HL-60/S4 treated with phorbol 12-myristate 13-acetate at 8.2 ng/mL for 4 days and 3 days (cell line): ENCODE measurements around the gene IFRD1.

Experiments used
- in situ Hi-C: fragments of 300-500 bp; cut with MboI; formaldehyde crosslinking; loops from 2 replicates; pipeline ENCODE4 v1.15.0; 2022; ENCODE audit warnings: low sequenced_read_pairs

IFRD1 gene

DNA sequence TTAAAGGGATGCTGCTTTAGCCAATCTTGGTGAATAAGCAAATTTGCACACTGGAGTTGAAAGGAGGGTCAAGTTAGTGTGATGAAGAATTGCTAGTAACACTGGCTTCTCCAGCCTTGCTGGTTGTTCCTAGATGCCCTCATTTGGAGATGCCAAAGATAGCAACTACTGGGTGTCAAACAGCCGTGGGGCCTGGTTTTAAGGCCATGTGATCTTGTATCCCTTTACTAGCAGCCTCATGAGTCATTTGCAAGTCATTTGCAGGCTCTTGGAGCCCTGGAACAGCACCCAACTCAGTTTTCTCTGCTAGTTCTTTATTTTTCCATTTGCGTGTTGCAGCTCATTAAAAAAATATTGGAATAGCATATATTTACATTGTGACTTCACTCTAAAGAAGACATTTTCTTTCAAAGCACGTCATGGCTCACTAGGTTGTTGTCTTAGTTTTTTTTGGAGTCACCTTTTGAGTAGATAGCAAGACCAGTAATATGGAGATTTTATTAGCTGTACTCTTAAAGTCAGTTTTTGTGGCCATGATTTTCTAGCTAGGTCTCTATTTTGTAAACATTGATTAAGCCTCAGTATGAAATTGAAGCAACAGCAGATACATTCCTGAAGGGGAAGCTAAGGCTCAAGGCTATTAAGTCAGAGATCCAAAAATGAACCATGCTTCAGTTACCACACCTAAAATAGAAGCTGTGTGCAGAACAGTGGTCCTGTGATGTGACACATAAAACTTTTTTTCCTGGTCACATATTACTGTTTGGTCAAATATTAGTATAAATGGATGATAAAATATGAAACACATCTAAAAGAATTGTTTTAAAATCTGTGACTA, 31.8 kb downstream of the IFRD1 start:
- in situ Hi-C loops: loop anchor here (25.0 kb wide), 1 partner anchor 745 kb away; no protein-coding TSS in a partner anchor

DNA sequence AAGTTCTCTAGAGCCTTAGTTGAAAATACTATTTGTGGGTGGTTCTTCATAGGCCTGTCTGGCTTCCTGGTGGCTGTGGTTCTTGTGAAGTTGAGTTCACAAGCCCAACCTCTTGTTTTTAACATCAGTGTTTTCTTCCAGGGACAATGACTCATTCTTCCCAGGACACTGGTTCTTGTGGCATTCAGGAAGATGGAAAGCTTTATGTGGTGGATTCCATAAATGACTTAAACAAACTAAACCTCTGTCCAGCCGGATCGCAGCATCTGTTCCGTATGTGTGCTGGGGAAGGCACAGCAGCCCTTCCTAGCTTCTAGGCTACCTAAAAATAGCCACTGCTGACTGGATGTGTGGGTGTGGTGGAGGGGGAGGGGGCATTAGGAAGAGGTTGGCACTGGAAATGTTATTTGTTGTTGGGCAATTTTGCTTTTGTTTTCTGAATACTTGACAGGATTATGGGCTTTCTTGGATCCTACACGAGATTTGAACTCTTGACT, 34.5 kb downstream of the IFRD1 start:
- in situ Hi-C loops: loop anchor here (25.0 kb wide), 1 partner anchor 747 kb away; no protein-coding TSS in a partner anchor

DNA sequence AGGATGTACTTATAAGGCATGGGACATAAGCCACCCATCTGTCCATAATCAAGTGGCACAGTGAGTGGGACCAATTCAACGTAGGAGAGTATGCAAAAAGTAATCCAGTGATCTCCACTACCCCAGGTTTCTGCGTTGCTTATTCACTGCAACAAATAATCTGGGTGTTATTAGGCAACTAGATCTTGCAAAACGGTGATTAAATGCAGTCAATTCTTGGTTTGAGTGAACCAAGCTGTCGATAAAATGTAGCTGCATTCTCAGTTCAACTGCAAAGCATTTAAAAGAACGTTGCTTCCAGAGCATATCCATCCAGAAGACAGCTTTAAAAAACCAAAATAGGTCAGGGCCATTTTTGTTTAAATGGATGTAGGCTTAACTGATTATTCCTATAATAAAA, 35.5 kb downstream of the IFRD1 start:
- in situ Hi-C loops: loop anchor here (25.0 kb wide), 1 partner anchor 748 kb away; no protein-coding TSS in a partner anchor

DNA sequence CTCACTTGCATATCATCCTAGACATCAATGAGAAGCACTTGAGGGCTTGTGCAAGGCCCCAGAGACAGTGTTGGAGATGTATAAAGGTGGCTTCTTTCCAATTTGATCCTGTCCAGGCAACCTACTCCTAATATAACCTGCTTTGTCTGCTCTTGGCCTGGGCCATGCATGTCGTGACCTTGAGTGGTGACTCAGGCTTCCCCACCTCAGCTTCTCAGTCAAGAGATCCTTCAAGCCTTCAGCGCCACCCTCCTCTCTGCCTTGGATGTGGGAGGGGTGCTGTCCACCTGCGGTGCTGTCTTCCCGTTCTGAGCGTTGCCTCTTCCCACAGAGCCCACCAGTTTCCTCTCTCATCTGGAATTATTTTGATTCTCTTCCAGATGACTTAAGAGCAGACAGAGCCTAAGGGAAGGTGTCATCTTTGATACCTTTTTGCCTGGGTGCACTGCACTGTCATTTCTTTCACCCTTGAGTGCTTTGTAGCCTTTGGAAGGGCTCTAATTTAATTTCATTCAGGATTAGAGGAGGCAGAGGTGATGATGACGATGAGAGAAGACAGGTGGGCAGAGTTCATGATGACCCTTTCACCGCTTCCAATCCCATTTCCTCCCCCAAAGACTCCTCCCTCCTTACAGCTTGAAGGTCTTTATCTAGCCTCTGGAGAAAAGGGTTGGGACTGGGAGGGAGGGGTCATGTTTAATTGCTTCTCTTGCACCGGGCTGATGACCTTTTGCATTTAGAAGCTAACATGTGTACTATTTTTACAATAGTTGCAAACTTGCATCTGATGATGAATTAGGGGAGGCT, 37.4 kb downstream of the IFRD1 start:
- in situ Hi-C loops: loop anchor here (25.0 kb wide), 1 partner anchor 750 kb away; no protein-coding TSS in a partner anchor

DNA sequence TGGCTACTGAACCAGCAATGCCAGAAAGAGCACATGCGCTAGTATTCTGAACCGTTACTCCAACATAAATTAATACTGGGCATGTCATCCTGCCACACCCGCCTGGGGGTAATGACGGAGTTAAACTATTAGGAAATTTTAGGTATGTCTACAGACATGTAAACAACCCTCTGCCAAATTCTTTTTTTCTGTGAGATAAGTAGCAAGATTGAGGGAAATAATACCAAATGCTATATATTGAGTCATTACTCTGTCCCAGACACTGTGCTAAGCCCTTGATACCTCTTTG, 37.9 kb downstream of the IFRD1 start:
- in situ Hi-C loops: loop anchor here (25.0 kb wide), 1 partner anchor 751 kb away; no protein-coding TSS in a partner anchor

DNA sequence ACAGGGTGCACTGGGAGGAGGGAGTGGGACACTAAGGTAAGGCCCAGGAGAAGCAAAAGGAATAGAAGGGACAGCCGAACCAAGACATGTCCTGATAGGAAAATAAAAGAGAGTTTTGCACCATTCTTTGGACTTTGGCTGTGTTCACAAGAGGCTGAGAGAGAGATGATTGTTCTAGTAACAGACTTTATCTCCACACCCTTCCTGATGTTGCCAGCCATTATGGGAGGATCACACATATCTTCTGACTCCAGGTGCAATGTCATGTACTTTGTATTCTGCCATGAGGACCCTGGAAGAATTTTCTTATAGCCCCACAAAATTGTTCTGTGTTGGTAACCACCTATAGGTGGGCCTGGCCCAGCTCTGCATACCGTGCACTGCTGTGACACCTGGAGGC, 41.9 kb downstream of the IFRD1 start:
- in situ Hi-C loops: loop anchor here (25.0 kb wide), 1 partner anchor 755 kb away; no protein-coding TSS in a partner anchor

DNA sequence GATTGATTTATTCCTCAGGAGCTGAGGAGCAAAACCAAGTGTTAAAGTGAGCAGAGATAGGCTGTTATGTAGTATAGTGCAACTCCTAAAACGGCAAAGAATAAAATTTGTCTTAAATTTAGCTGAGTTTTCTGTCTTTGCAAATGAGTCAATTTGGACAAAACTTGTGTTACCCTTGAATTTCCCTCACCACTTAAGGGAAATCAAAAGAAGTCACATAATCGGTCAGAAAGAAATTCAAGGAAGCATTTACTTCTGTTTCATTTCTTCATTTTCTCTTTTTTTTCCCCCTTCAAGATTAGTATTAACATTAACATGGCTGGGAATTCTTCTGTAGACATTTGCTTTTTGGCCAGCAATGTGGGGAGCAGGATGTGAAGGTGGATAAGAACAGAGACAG, 44.4 kb downstream of the IFRD1 start:
- in situ Hi-C loops: loop anchor here (25.0 kb wide), 1 partner anchor 757 kb away; no protein-coding TSS in a partner anchor

DNA sequence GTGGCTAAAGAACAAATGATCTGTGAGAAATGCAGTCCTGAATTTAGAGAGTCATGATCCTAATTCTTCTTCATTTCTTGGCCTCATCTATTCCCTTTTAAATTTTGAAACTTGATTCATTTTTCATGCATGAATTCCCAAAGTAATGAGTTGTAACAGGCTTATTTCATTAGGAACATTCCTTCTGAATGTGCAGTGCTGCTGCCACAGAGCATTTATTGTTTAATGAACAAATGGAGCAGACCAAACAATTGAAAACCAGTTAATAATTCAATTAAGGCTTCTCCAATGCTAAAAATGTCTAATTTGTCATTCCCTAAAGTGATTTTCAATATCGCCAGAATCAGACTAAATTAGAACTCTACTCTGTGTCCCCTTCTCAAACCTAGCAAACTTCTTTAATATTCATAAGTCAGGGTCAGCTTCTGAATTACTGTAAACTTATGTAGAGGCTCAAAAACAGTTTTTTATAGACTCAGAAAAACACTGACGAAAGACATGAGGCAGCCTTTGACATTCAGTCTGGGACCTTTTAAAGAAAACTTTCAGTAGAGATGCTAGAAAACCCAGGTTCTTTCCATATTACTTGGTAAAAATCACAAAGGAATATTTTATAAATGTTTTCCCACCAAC, 45.0 kb downstream of the IFRD1 start:
- in situ Hi-C loops: loop anchor here (25.0 kb wide), 1 partner anchor 758 kb away; no protein-coding TSS in a partner anchor

DNA sequence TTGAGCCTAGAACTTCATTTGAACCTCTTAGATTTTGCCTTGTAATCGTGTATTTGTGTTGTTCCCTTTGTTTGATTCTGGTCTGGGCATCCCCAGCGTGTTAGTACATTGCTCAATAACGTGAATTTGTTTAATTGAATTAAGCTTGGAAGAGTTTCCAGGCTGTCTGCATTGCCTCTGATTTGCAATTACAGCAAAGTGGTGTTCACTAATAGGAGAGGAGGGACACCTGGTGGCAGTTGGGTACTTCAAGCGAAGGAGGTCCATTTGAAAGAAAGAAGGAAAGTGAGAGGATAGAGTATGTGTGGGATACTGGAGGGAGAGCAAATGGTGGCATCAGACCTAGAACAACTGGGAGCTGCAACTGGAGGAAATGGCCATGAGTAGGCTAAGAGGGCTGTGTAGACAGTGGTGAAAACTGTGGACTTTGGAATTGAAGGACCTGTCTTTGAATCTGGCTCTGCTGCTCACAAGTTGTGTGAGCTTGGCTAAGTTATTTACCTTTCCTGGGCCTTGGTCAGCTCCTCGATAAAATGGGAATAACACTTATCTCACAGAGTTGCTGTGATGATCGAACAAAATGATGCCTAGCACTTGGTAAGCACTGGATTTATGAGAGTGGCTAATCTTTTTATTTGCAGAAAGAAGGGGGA, 45.7 kb downstream of the IFRD1 start:
- in situ Hi-C loops: loop anchor here (25.0 kb wide), 1 partner anchor 759 kb away; no protein-coding TSS in a partner anchor

DNA sequence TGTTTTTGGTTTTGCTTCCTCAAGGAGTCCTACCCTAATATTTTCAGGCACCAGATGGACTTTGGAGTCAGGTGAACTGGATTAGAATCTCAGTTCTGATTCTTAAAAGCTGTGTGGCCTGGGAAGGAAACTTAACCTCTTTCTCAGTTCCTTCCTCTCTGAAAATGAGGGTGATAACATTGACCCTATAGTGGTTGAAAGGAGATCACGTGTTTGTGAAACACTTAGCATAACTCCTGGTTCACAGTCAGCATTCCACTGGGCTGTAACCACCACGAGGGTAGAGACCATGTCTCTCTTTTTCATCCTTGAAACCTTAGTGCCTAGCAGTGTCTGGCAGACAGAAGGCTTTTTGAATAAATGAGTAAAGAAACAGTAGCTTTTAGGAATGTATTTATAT, 47.2 kb downstream of the IFRD1 start:
- in situ Hi-C loops: loop anchor here (25.0 kb wide), 1 partner anchor 760 kb away; no protein-coding TSS in a partner anchor

DNA sequence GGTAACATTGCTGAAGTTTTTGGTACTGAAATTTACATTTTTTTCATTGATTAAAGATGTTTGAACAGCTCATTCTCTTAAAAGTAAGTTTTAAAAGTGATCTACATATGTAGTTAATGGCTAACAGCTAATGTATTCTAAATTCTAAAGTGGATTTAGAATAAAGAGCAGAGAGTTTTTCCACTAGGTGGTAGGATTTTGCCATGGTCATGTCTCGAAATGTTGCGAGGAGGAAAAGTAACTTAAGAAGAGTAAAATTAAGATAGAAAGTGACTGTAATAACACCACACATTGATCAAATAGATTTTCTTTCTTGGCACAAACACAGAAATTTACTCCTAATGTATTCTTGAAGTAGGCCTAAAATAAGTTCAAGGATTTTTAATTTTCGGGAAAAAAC, 50.4 kb downstream of the IFRD1 start:
- in situ Hi-C loops: no loop called here

DNA sequence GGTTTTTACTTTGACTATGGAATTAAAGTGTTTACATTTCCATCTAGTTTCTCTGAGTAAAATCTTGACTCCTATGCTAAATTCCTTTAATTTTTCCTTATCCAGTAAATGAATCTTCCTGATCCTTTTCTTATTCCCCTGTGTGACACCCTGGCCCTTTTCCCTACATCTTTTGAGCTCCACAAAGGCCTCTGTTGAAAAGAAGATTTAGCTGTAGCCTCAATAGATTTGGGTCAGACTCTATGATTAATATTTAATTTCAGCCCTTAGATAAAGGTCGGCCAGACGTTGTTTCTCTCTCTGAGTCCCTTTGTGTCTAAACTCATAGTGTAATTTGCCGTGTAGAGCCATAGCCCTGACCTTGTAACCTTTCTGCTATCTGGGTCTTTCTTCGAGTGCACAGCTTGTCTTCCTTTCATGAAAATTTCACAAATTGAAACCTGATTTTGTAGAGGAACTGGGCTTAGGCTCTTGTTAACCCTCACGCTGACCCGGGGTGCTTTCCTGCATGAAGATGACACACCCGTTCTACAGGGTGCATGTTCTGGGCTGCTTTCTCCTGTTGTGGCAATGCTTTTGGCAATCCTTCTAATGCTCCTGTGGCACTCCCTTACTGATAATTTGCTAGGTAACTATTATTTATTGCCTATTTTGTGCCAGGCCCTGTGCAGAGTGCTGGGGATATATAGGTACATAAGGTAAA, 51.7 kb downstream of the IFRD1 start:
- in situ Hi-C loops: no loop called here

DNA sequence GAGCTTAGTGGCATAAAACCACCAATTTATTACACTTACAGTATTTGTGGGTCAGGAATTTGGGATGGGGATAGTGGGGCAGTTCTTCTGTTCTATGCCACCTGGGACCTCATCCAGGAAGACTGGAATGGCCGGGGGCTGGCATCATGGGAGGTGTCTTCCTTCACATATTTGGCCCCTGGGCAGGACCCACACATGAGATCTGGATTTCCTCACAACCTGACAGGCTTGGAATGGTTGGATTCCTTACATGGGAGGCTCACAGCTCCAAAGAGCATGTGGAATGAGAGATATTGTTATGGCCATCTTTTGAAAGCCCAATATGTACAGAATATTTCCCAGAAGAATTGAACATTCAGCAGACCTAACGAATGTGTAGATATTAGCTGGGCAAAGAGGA, 52.4 kb downstream of the IFRD1 start:
- in situ Hi-C loops: no loop called here

DNA sequence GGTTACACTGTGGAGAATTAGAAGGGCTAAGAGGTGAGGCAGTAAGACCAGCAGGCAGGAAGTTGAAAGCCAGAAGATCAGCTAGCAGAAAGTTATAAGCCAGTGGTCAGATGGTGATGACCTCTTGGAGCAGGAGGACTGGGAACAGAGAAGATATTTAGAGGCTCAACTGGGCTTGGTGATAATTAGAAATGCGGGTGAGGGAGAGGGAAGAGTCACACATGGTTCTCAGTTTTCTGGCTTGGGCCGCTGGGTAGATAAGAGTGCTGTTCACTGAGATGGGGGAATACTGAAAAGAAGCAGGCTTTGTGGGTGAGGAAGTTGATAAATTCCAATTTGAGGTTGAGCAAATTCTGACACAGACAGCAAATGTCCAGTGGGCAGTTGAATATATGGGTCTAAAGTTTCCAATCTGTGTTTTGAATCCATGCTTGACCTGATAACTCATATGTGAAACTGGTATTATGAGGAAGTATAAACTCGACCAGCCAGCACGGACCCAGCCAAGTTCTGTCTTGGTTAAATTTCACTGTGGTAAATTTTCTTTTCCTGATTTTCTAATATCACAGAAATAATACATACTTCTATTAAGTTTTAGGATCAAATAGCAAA, 53.2 kb downstream of the IFRD1 start:
- in situ Hi-C loops: no loop called here

DNA sequence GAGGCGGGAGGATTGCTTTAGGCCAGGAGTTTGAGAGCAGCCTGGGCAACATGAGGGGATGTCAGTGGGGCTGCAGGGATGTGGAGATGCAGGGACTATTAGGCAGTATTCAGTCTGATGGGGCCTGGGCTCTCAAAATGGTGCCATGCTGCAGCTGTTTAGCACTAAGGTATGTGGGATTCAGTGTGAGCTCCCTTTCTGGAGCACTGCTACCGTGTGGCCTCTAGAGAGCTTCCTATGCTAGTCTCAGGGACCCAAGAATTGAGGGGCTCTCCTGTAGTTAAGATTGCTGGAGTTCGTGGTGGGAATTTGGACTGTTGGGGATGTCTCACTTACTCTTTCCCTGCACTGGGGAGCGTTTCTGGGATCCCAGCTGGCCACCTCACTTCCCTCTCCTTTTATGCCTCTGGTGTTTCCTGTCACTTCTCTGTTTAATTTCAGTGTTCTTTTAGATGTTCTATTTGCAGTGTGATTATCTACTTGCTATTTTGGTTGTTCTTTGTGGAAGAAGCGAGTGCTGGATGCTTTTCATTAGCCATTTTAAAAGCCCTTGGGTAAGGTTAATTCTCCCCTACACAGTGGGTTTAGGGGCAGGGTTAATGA, 53.9 kb downstream of the IFRD1 start:
- in situ Hi-C loops: no loop called here

DNA sequence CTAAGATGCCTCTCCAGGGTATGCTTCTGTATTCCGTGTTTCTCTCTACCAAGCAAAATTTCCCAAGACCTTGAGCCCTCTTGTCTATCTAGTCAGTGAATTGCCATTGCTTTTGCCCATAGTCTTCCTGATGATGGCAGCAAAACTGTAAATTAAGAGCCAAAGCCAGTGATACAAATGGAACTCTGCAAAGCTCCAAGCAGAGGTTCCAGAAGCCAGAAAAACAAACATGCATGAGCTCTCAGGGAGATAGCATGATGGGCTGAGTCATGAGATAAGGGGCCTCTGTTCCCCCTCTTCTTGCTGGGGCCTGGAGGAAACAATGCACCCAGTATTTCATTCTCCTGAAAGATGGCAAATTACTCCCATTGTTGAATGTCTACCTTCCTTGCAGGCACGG, 55.2 kb downstream of the IFRD1 start:
- in situ Hi-C loops: no loop called here

DNA sequence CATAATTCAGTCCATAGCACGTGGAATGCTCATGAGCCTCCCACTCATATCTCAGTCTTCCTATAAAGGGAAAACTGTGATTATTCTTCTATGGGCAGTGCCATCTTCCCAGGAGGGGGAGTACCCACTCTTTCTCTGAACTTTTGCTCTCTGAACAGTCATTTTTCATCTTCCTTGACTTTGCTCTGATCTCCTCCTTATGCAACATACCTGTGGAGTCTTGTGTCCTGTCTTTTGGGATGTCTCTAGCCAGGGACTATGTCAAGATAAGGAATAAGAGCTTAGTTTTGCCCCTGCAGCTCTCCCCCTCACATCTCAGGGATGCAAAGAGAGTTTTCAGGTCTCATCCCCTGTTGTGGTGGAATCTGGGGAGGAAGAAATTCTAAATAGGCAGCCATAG, 58.1 kb downstream of the IFRD1 start:
- in situ Hi-C loops: no loop called here

DNA sequence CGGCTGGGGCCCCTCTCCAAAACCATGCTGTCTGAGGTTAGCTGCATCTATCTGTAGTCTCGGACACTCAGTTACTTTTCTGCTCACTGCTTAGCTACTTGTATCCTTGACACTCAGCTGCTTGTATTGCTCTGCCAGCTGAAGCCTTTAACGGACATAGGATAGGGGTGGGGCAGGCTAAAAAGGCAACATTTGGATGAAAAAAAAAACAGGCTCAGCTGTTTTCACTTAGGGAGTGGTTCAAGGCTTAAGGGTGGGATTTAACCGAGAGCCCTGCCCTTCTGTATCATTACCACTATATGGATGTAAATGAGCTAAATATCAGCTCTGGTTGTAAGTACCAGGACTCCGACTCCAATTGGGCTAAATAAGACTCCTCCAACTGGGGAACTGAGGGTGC, 59.1 kb downstream of the IFRD1 start:
- in situ Hi-C loops: no loop called here
